ENCODE measurements around the gene SERINC3. TPM values are rescaled to one million over a fixed set of nuclear protein-coding genes. Genes with fewer than 3 reads are reported as not detected.

SERINC3 gene
- total RNA-seq, 1 experiment from 2014 or later, result 110 TPM

DNA sequence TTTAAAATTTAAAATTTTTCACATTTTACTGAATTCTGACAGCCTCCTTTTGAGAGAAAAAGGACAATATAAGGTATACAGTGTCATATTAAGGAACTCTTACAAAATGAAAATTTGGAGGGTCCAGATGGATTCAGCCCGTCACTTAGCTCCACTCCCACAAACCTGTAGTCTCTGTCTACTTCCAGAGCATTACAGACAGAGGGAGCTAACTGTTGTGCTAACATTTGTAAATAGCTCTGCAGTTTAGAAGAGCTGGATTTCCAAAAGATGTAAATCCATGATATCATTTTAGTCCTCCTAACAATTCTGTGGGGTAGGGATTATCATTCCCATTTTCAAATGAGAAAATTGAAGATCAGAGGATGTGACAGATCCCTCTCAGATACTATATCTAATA is 16.1 kb upstream of the SERINC3 start:
- no peaks in the 10 kb centered on the region for H3K79me2 ChIP-seq (ENCODE audit: low read depth)
- H3K27me3 ChIP-seq (ENCODE audit: insufficient read depth, low read depth), result no peaks in the 10 kb centered on the region
- no TSS peak for BruUV-seq (replicated peaks)
- H4K20me1 ChIP-seq (ENCODE audit: insufficient read depth), result no peaks in the 10 kb centered on the region
- no peak overlapping the region for H2AFZ ChIP-seq
- ChIA-PET POLR2A (ENCODE audit: unreplicated experiment) (interaction anchor here (0.6 to 0.7 kb wide), 3 partner anchors 16 to 61 kb away, joined by 6 to 12 read pairs (median 10); no protein-coding TSS in a partner anchor), CTCF (interaction anchor here (0.8 kb wide), 1 partner anchor 71 kb away, joined by 3 read pairs; no protein-coding TSS in a partner anchor)
- H3K4me3 ChIP-seq, result no peak overlapping the region
- peaks cover 17% of the 10 kb centered on the region for H3F3A ChIP-seq (ENCODE audit: insufficient read depth, low read depth)
- H3K4me2 ChIP-seq, result no peak overlapping the region
- H3K9me2 ChIP-seq (ENCODE audit: insufficient read depth), result no peaks in the 10 kb centered on the region
- H3K27ac ChIP-seq, result no peak overlapping the region
- no peak for DNase-seq
- H3K4me1 ChIP-seq (replicated peaks; ENCODE audit: insufficient read depth), result peaks cover 4% of the 10 kb centered on the region
- no peaks in the 10 kb centered on the region for H3K9me3 ChIP-seq (ENCODE audit: insufficient read depth, low read depth)
- H3K36me3 ChIP-seq (ENCODE audit: low read depth), result no peaks in the 10 kb centered on the region
- TF ChIP-seq, protein P1, sequence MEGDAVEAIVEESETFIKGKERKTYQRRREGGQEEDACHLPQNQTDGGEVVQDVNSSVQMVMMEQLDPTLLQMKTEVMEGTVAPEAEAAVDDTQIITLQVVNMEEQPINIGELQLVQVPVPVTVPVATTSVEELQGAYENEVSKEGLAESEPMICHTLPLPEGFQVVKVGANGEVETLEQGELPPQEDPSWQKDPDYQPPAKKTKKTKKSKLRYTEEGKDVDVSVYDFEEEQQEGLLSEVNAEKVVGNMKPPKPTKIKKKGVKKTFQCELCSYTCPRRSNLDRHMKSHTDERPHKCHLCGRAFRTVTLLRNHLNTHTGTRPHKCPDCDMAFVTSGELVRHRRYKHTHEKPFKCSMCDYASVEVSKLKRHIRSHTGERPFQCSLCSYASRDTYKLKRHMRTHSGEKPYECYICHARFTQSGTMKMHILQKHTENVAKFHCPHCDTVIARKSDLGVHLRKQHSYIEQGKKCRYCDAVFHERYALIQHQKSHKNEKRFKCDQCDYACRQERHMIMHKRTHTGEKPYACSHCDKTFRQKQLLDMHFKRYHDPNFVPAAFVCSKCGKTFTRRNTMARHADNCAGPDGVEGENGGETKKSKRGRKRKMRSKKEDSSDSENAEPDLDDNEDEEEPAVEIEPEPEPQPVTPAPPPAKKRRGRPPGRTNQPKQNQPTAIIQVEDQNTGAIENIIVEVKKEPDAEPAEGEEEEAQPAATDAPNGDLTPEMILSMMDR (conservative IDR thresholded peaks at IDR 0.05), result no peak
- no peak for TF ChIP-seq EZH2 (IDR thresholded peaks at IDR 0.05; ENCODE audit: low read depth)
- intact Hi-C loops (cut with micrococcal nuclease; ENCODE audit: unreplicated experiment), result no loop called here

DNA sequence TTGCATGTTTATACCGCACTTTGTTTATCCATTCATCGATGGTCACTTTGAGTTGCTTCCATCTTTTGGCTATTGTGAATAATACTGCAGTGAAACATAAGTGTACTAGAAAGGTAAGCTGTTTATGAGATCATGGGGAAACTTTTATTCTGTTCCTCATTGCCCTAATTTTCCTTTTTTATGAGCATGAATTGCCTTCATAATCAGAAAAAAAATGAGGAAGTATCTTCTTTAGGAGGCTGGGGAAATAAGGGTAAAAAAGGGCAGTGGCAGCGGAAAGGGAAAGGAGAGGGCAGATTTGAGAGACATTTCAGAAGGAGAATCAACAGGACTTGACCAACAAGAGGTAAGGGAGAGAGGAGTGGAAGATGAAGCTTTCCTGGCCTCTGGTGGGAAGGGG is 14.3 kb upstream of the SERINC3 start:
- TF ChIP-seq, protein P1 (conservative IDR thresholded peaks at IDR 0.05), result no peak
- no peak for TF ChIP-seq EZH2 (IDR thresholded peaks at IDR 0.05; ENCODE audit: low read depth)
- H3K27ac ChIP-seq, result no peak overlapping the region
- POLR2A ChIA-PET (ENCODE audit: unreplicated experiment), result no interaction called here
- BruUV-seq (replicated peaks), result no TSS peak
- no peaks in the 10 kb centered on the region for H3K79me2 ChIP-seq (ENCODE audit: low read depth)
- no peak for DNase-seq
- H3F3A ChIP-seq (ENCODE audit: insufficient read depth, low read depth), result peaks cover 28% of the 10 kb centered on the region
- H2AFZ ChIP-seq, result no peak overlapping the region
- H4K20me1 ChIP-seq (ENCODE audit: insufficient read depth), result no peaks in the 10 kb centered on the region
- H3K4me2 ChIP-seq, result no peak overlapping the region
- H3K9me3 ChIP-seq (ENCODE audit: insufficient read depth, low read depth), result no peaks in the 10 kb centered on the region
- H3K4me1 ChIP-seq (replicated peaks; ENCODE audit: insufficient read depth), result peaks cover 15% of the 10 kb centered on the region
- no peaks in the 10 kb centered on the region for H3K27me3 ChIP-seq (ENCODE audit: insufficient read depth, low read depth)
- no peaks in the 10 kb centered on the region for H3K36me3 ChIP-seq (ENCODE audit: low read depth)
- H3K4me3 ChIP-seq, result no peak overlapping the region
- no peaks in the 10 kb centered on the region for H3K9me2 ChIP-seq (ENCODE audit: insufficient read depth)
- intact Hi-C loops (cut with micrococcal nuclease; ENCODE audit: unreplicated experiment), result no loop called here
- CTCF ChIA-PET, result no interaction called here

DNA sequence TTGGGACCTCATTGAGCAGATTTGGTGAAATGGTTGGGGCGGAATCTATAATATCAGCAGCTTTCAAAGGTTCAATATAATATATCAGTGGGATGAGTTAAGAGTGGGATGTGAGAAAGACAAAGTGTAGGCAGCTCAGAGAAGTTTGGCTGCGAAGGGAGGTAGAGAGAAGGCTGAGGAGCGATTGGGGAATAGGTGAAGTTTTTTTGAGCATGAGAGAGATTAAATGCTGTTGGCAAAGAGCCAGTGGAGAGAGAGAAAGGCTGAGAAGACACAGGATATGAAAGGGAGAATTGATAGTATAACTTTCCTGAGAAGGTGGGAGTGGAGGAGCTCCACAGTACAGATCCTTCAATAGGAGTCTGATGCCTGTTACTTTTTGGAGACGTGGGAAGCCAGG is 12.1 kb upstream of the SERINC3 start:
- Histone ChIP-seq H4K20me1 (ENCODE audit: insufficient read depth) (no peaks in the 10 kb centered on the region), H3F3A (ENCODE audit: insufficient read depth, low read depth) (peaks cover 27% of the 10 kb centered on the region), H3K4me3 (no peak overlapping the region), H3K79me2 (ENCODE audit: low read depth) (no peaks in the 10 kb centered on the region), H3K4me1 (replicated peaks; ENCODE audit: insufficient read depth) (peaks cover 20% of the 10 kb centered on the region), H3K27ac (no peak overlapping the region), H3K4me2 (no peak overlapping the region), H3K27me3 (ENCODE audit: insufficient read depth, low read depth) (no peaks in the 10 kb centered on the region), H3K9me3 (ENCODE audit: insufficient read depth, low read depth) (no peaks in the 10 kb centered on the region), H3K36me3 (ENCODE audit: low read depth) (no peaks in the 10 kb centered on the region), H3K9me2 (ENCODE audit: insufficient read depth) (no peaks in the 10 kb centered on the region), H2AFZ (no peak overlapping the region)
- ChIA-PET CTCF (interaction anchor here (0.6 to 0.7 kb wide), 2 partner anchors 14 to 60 kb away, joined by 7 to 9 read pairs; no protein-coding TSS in a partner anchor), POLR2A (ENCODE audit: unreplicated experiment) (interaction anchor here (0.5 to 0.7 kb wide), 3 partner anchors 26 to 1062 kb away, joined by 4 to 28 read pairs (median 11); no protein-coding TSS in a partner anchor)
- BruUV-seq (replicated peaks), result no TSS peak
- DNase-seq, result no peak
- intact Hi-C loops (cut with micrococcal nuclease; ENCODE audit: unreplicated experiment), result loop anchor here (5.0 kb wide), 1 partner anchor 38 kb away; no protein-coding TSS in a partner anchor
- TF ChIP-seq, protein P1 (conservative IDR thresholded peaks at IDR 0.05), result no peak
- TF ChIP-seq EZH2 (IDR thresholded peaks at IDR 0.05; ENCODE audit: low read depth), result no peak
